Activated T-cell treated with anti-CD3 and anti-CD28 coated beads, Interleukin-2, amount 50 U/mL, for 24 hours (primary cell): Measurements from ENCODE around the gene SH2D5.

Source experiments
- DNase-seq: peaks from one replicate; pipeline ENCODE4 v3.0.0-alpha.2; 2020
- H3K27ac Mint-ChIP-seq: 2 replicates; pipeline ENCODE4 v1.8.0; 2020; ENCODE audit warnings: mild to moderate bottlenecking, mixed read lengths
- H3K27me3 Mint-ChIP-seq: 2 replicates; pipeline ENCODE4 v1.8.0; 2020; ENCODE audit warnings: mixed read lengths
- H3K36me3 Mint-ChIP-seq: 2 replicates; pipeline ENCODE4 v1.8.0; 2020; ENCODE audit warnings: low read depth, mixed read lengths
- H3K4me1 Mint-ChIP-seq: 2 replicates; pipeline ENCODE4 v1.8.0; 2020; ENCODE audit warnings: low read depth, mixed read lengths
- H3K4me3 Mint-ChIP-seq: 2 replicates; pipeline ENCODE4 v1.8.0; 2020; ENCODE audit warnings: mild to moderate bottlenecking, moderate library complexity, mixed read lengths
- H3K9me3 Mint-ChIP-seq: 2 replicates; pipeline ENCODE4 v1.8.0; 2020; ENCODE audit warnings: mixed read lengths

Gene SH2D5

GRCh38 chr1:20711285-20712214, 21.0 kb downstream of the SH2D5 start:
- H3K4me1 Mint-ChIP-seq: peaks cover 4% of the 10 kb centered on the region
- H3K4me3 Mint-ChIP-seq: no peak overlapping the region
- DNase-seq: no peak
- H3K27me3 Mint-ChIP-seq: peaks cover 29% of the 10 kb centered on the region
- H3K36me3 Mint-ChIP-seq: no peaks in the 10 kb centered on the region
- H3K9me3 Mint-ChIP-seq: no peaks in the 10 kb centered on the region
- no peak overlapping the region for H3K27ac Mint-ChIP-seq

GRCh38 chr1:20710469-20711284, 21.8 kb downstream of the SH2D5 start:
- H3K36me3 Mint-ChIP-seq: no peaks in the 10 kb centered on the region
- H3K9me3 Mint-ChIP-seq: no peaks in the 10 kb centered on the region
- H3K4me3 Mint-ChIP-seq: no peak overlapping the region
- no peaks in the 10 kb centered on the region for H3K4me1 Mint-ChIP-seq
- H3K27ac Mint-ChIP-seq: no peak overlapping the region
- DNase-seq: no peak
- H3K27me3 Mint-ChIP-seq: peaks cover 20% of the 10 kb centered on the region

GRCh38 chr1:20709868-20710267, 22.6 kb downstream of the SH2D5 start:
- no peak for DNase-seq
- peaks cover 12% of the 10 kb centered on the region for H3K27me3 Mint-ChIP-seq
- no peak overlapping the region for H3K27ac Mint-ChIP-seq
- H3K4me3 Mint-ChIP-seq: no peak overlapping the region
- no peaks in the 10 kb centered on the region for H3K9me3 Mint-ChIP-seq
- H3K4me1 Mint-ChIP-seq: no peaks in the 10 kb centered on the region
- H3K36me3 Mint-ChIP-seq: no peaks in the 10 kb centered on the region

- Mint-ChIP-seq H3K4me1 (no peaks in the 10 kb centered on the region), H3K27ac (no peak overlapping the region), H3K9me3 (no peaks in the 10 kb centered on the region), H3K27me3 (peaks cover 10% of the 10 kb centered on the region), H3K36me3 (no peaks in the 10 kb centered on the region), H3K4me3 (no peak overlapping the region)
- no peak for DNase-seq
These were observed 23.6 kb downstream of the SH2D5 start for GRCh38 chr1:20708891-20709290.

- Mint-ChIP-seq H3K4me3 (no peak overlapping the region), H3K4me1 (no peaks in the 10 kb centered on the region), H3K27ac (no peak overlapping the region), H3K9me3 (no peaks in the 10 kb centered on the region), H3K36me3 (no peaks in the 10 kb centered on the region), H3K27me3 (peaks cover 4% of the 10 kb centered on the region)
- DNase-seq: no peak
These were observed 24.4 kb downstream of the SH2D5 start for GRCh38 chr1:20708057-20708456.

- peaks cover 4% of the 10 kb centered on the region for H3K27me3 Mint-ChIP-seq
- no peaks in the 10 kb centered on the region for H3K36me3 Mint-ChIP-seq
- no peak overlapping the region for H3K27ac Mint-ChIP-seq
- no peaks in the 10 kb centered on the region for H3K4me1 Mint-ChIP-seq
- H3K9me3 Mint-ChIP-seq: no peaks in the 10 kb centered on the region
- no peak for DNase-seq
- H3K4me3 Mint-ChIP-seq: no peak overlapping the region
These were observed 25.7 kb downstream of the SH2D5 start for GRCh38 chr1:20706841-20707240.

GRCh38 chr1:20705203-20705755, 27.2 kb downstream of the SH2D5 start:
- DNase-seq: no peak
- H3K4me3 Mint-ChIP-seq: no peak overlapping the region
- no peaks in the 10 kb centered on the region for H3K36me3 Mint-ChIP-seq
- H3K27ac Mint-ChIP-seq: no peak overlapping the region
- H3K27me3 Mint-ChIP-seq: peaks cover 4% of the 10 kb centered on the region
- no peaks in the 10 kb centered on the region for H3K9me3 Mint-ChIP-seq
- H3K4me1 Mint-ChIP-seq: no peaks in the 10 kb centered on the region

DNA sequence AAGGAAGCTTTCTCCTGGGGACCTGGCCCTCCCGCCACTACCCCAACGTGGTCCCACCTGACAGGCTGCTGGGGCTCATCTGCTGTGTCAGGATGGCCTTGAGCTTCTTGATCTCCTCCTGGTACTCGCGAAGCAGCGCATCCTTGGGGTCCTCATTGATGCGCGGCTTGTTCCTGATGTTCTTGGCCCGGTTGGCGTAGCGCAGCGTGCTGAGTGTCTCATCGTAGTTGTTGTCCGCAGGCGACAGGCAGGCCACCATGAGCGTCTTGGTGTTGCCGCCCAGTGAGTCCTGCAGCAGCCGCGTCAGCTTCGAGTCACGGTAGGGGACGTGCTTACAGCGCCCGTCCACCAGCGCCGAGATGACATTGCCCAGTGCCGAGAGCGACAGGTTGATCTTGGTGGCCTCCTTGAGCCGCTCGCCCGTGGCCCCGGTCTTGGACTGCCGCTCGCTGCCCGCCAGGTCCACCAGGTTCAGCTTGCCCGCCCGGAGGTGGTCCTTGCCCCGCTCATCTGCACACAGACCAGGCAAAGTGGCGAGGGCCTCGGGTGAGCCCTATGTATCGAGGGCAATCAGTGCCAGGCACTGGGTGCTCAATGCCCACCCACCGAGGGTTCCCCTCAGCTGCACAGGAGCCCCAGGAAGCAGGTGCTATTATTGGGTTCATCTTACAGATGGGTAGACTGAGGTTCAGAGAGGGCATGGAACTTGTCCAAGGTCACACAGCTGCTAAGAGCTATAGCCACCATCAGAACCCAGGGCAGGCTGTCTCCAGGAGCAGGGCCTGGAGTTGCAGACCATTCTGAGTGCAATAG, 27.9 kb downstream of the SH2D5 start:
- Mint-ChIP-seq H3K27ac (no peak overlapping the region), H3K4me3 (no peak overlapping the region), H3K4me1 (no peaks in the 10 kb centered on the region), H3K9me3 (no peaks in the 10 kb centered on the region), H3K36me3 (no peaks in the 10 kb centered on the region), H3K27me3 (peaks cover 4% of the 10 kb centered on the region)
- DNase-seq: no peak

DNA sequence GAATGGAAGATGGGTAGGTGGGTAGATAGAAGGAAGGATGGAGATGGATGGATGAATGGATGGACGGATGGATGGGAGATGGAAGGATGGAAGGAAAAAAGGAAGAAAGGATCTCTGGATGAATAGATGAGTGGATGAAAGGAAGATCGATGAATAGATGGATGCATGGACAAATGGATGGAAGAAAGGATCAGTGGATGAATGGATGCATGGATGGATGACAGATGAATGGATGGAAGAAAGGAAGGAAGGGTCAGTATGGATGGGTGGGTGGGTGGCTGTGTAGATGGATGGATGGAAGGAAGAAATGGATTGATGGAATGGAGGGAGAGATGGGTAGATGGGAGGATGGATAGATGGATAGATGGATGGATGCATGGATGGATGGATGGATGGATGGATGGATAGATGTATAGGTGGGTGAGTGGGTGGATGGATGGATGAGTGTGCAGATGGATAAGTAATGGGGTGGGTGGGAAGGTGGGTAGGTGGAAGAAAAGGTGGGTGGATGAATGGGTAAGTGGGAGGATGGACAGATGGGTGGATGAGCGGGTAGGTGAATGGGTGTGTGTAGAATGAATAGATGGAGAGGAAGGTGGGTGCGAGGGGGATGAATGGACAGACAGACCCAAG, 29.3 kb downstream of the SH2D5 start:
- Mint-ChIP-seq H3K27me3 (peaks cover under 1% of the 10 kb centered on the region), H3K4me3 (no peak overlapping the region), H3K27ac (no peak overlapping the region), H3K4me1 (no peaks in the 10 kb centered on the region), H3K9me3 (no peaks in the 10 kb centered on the region), H3K36me3 (no peaks in the 10 kb centered on the region)
- DNase-seq: no peak

DNA sequence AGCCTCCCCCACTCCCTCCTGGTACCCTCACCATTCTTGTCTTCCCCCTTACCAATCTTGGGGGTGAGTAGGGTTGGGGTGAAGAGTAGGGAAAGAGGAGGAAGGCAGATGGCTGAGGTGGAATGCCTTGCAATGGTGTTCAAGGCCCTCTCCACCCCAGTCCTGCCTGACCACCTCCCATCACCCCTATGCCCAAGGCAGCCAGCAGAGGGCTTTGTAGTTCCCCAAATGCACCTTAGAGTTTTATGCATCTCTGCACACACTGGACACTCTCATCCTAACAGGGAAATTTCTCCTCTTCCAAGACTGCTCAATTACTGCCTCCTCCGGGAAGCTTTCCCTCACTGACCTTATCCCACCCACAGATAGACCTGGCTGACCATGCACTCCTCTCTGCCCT, 30.1 kb downstream of the SH2D5 start:
- Mint-ChIP-seq H3K36me3 (no peaks in the 10 kb centered on the region), H3K27me3 (no peaks in the 10 kb centered on the region)

GRCh38 chr1:20701847-20702246, 30.7 kb downstream of the SH2D5 start:
- Mint-ChIP-seq H3K4me1 (peaks cover 3% of the 10 kb centered on the region), H3K27me3 (no peaks in the 10 kb centered on the region), H3K4me3 (no peak overlapping the region), H3K27ac (no peak overlapping the region), H3K36me3 (no peaks in the 10 kb centered on the region), H3K9me3 (no peaks in the 10 kb centered on the region)
- no peak for DNase-seq

More for the DNA sequence above, 30.1 kb downstream of the SH2D5 start:
- Mint-ChIP-seq H3K27ac (no peak overlapping the region), H3K4me3 (no peak overlapping the region), H3K4me1 (no peaks in the 10 kb centered on the region), H3K9me3 (no peaks in the 10 kb centered on the region)
- DNase-seq: no peak

GRCh38 chr1:20701446-20701845, 31.1 kb downstream of the SH2D5 start:
- peaks cover 5% of the 10 kb centered on the region for H3K4me1 Mint-ChIP-seq

GRCh38 chr1:20700636-20701215, 31.8 kb downstream of the SH2D5 start:
- H3K36me3 Mint-ChIP-seq: no peaks in the 10 kb centered on the region
- no peak for DNase-seq
- H3K27me3 Mint-ChIP-seq: peaks cover 1% of the 10 kb centered on the region
- H3K27ac Mint-ChIP-seq: no peak overlapping the region
- no peak overlapping the region for H3K4me3 Mint-ChIP-seq
- no peaks in the 10 kb centered on the region for H3K9me3 Mint-ChIP-seq
- H3K4me1 Mint-ChIP-seq: peaks cover 9% of the 10 kb centered on the region

More at GRCh38 chr1:20701446-20701845, 31.1 kb downstream of the SH2D5 start:
- Mint-ChIP-seq H3K27ac (no peak overlapping the region), H3K36me3 (no peaks in the 10 kb centered on the region), H3K4me3 (no peak overlapping the region), H3K9me3 (no peaks in the 10 kb centered on the region), H3K27me3 (no peaks in the 10 kb centered on the region)
- no peak for DNase-seq
